K562 (cell line): ENCODE data around the gene GTSE1. TPM values are rescaled to one million over a fixed set of nuclear protein-coding genes. Genes with fewer than 3 reads are reported as not detected.

Source experiments
- FOXJ2 ChIP-seq: fragments of 200-800 bp; sonication (Bioruptor generic); IDR thresholded peaks from 2 replicates; pipeline ENCODE4 v1.6.1; 2016; ENCODE audit warnings: missing genetic modification characterization, missing compliant biosample characterization
- NFE2L1 ChIP-seq: fragments of 450-650 bp; IDR thresholded peaks from 2 replicates; pipeline ENCODE4 v1.6.1; 2016; ENCODE audit warnings: missing genetic modification characterization, low read depth, mild to moderate bottlenecking, missing compliant biosample characterization, moderate library complexity, borderline replicate concordance
- NR3C1 ChIP-seq: sonication (generic); formaldehyde crosslinking; IDR thresholded peaks from 2 replicates; pipeline ENCODE4 v1.8.1; 2022; ENCODE audit warnings: missing genetic modification reagents
- PTRF ChIP-seq: fragments of 450-650 bp; IDR thresholded peaks from 2 replicates; pipeline ENCODE4 v1.6.1; 2016; ENCODE audit warnings: mild to moderate bottlenecking, missing genetic modification characterization, missing compliant biosample characterization
- RBM39 ChIP-seq: fragments of 200-400 bp; formaldehyde crosslinking; optimal IDR thresholded peaks from 2 replicates; pipeline ENCODE3; 2018; ENCODE audit warnings: low read depth, low read length
- ZNF583 ChIP-seq: fragments of 250-450 bp; sonication (Bioruptor Pico); IDR thresholded peaks from 2 replicates; pipeline ENCODE4 v1.4.0; 2020
- polyA plus RNA-seq, 8 experiments: library from polyadenylated mRNA; depleted of rRNA in 4 of 8; stranded (reverse) in 5 of 8; unstranded in 3 of 8; fragments of >200 nt; fragmentation: Nextera tagmentation in 2 of 8; fragmentation: Illumina TruSeq in 1 of 8; extraction: Ambion mirVana in 2 of 8; extraction: Trizol in 1 of 8; gene quantifications; 2 replicates each; pipeline versions ENCODE4 v1.2.1 to v1.2.3, GENCODE V29; 2011 to 2014; ENCODE audit warnings: inconsistent platforms in 1 of 8, missing spikeins in 1 of 8
- total RNA-seq, 7 experiments: library from RNA; depleted of rRNA in 6 of 7; stranded (reverse); fragments of >200 nt in 6 of 7; fragmentation: Illumina TruSeq in 2 of 7; extraction: Trizol in 2 of 7; gene quantifications; 2 replicates each; pipeline versions ENCODE4 v1.2.1 to v1.2.3, GENCODE V29; 2011 to 2021; ENCODE audit warnings: low replicate concordance in 1 of 7
- TF ChIP-seq, protein P1 (sequence below): fragments of 450-650 bp; formaldehyde crosslinking; IDR thresholded peaks from 2 replicates; pipeline ENCODE4 v1.4.0; 2022; ENCODE audit warnings: missing genetic modification characterization
- TF ChIP-seq, protein P2 (sequence below), 2 experiments: IDR thresholded peaks; 2 replicates each; pipeline ENCODE4 v1.6.1; 2012; ENCODE audit warnings: improper control_type of control experiment in 2 of 2, low read depth in 2 of 2, low read length in 2 of 2, borderline replicate concordance in 1 of 2
- TF ChIP-seq, protein P3 (sequence below): sonication (generic); formaldehyde crosslinking; IDR thresholded peaks from 2 replicates; pipeline ENCODE4 v1.8.0; 2022; ENCODE audit warnings: missing genetic modification reagents, mild to moderate bottlenecking, moderate library complexity, borderline replicate concordance

Gene GTSE1
- total and polyA plus RNA-seq, 9 of the 15 experiments (the other 6 are each of a cell fraction or from before 2014, with no cell fraction given): 2.5 to 22.5 (median 12.9) TPM

DNA sequence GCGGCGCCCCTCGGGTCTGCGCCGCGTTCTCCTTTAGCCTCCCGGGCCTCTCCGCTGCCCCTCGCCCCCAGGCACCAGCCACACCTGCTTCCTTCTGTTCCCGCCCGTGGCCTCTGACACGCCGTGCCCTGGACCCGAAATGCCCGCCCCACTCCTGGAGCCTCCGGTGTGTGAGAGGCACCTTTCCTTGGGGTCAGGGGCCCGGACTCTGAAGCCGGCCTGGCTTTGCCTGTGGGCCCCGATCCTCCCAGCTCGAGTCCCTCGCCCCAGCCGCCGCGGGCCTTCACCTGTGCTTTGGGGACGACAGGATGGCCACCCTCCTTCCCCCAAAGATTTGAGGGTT lies 45.9 kb upstream of the GTSE1 start (continued):
- TF ChIP-seq, protein P1, sequence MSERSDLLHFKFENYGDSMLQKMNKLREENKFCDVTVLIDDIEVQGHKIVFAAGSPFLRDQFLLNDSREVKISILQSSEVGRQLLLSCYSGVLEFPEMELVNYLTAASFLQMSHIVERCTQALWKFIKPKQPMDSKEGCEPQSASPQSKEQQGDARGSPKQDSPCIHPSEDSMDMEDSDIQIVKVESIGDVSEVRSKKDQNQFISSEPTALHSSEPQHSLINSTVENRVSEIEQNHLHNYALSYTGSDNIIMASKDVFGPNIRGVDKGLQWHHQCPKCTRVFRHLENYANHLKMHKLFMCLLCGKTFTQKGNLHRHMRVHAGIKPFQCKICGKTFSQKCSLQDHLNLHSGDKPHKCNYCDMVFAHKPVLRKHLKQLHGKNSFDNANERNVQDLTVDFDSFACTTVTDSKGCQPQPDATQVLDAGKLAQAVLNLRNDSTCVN: no peak
- no peak for TF ChIP-seq ZNF583 (CRISPR knock-in tag)
- no peak for TF ChIP-seq NFE2L1 (tag)
- TF ChIP-seq PTRF: no peak
- no peak for TF ChIP-seq RBM39
- TF ChIP-seq, protein P2, sequence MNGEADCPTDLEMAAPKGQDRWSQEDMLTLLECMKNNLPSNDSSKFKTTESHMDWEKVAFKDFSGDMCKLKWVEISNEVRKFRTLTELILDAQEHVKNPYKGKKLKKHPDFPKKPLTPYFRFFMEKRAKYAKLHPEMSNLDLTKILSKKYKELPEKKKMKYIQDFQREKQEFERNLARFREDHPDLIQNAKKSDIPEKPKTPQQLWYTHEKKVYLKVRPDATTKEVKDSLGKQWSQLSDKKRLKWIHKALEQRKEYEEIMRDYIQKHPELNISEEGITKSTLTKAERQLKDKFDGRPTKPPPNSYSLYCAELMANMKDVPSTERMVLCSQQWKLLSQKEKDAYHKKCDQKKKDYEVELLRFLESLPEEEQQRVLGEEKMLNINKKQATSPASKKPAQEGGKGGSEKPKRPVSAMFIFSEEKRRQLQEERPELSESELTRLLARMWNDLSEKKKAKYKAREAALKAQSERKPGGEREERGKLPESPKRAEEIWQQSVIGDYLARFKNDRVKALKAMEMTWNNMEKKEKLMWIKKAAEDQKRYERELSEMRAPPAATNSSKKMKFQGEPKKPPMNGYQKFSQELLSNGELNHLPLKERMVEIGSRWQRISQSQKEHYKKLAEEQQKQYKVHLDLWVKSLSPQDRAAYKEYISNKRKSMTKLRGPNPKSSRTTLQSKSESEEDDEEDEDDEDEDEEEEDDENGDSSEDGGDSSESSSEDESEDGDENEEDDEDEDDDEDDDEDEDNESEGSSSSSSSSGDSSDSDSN (IDR thresholded peaks at IDR 0.05; ENCODE audit: borderline replicate concordance in 1 of 2, low read depth in 2 of 2, low read length in 2 of 2): 0 out of 4 replicates have a peak, but pooled peaks of 1 of the 2 experiments have one; percentile 12
- no peak for TF ChIP-seq FOXJ2 (tag)
- TF ChIP-seq NR3C1 (CRISPR knock-in tag): peak; percentile 31; the same call in 1 of the 2 replicates
- TF ChIP-seq, protein P3, sequence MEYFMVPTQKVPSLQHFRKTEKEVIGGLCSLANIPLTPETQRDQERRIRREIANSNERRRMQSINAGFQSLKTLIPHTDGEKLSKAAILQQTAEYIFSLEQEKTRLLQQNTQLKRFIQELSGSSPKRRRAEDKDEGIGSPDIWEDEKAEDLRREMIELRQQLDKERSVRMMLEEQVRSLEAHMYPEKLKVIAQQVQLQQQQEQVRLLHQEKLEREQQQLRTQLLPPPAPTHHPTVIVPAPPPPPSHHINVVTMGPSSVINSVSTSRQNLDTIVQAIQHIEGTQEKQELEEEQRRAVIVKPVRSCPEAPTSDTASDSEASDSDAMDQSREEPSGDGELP (CRISPR knock-in tag): 0 out of 2 replicates have a peak, but pooled peaks have one; percentile 10
